Measurements from ENCODE around the gene AFF4.
"Not testable (repeated sequence)": the region's sequence is repeated elsewhere in the genome, so short reads cannot be mapped to it uniquely, and the experiment has no call there.

AFF4 gene

GRCh38 chr5:132956166-132956799 lies 7.2 kb downstream of the AFF4 start:
- DNase-seq: not testable (repeated sequence)

- no peak for DNase-seq
These were observed 9.7 kb downstream of the AFF4 start for GRCh38 chr5:132953710-132954109.

GRCh38 chr5:132952829-132953228 lies 10.6 kb downstream of the AFF4 start:
- no peak for DNase-seq

- no peak for DNase-seq
These were observed 11.5 kb downstream of the AFF4 start for GRCh38 chr5:132951897-132952296.

- DNase-seq: no peak
These were observed 14.3 kb downstream of the AFF4 start for GRCh38 chr5:132949136-132949535.

- no peak for DNase-seq
These were observed 15.8 kb downstream of the AFF4 start for GRCh38 chr5:132947671-132948070.

- DNase-seq: not testable (repeated sequence)
These were observed 18.1 kb downstream of the AFF4 start for GRCh38 chr5:132945315-132945714.

GRCh38 chr5:132943362-132944022 lies 19.9 kb downstream of the AFF4 start:
- DNase-seq: no peak

- no peak for DNase-seq
These were observed 22.1 kb downstream of the AFF4 start for GRCh38 chr5:132941331-132941730.

- DNase-seq: no peak
These were observed 35.4 kb downstream of the AFF4 start for GRCh38 chr5:132928062-132928407.

GRCh38 chr5:132927355-132928061 lies 35.9 kb downstream of the AFF4 start:
- DNase-seq: no peak

- DNase-seq: no peak
These were observed 37.0 kb downstream of the AFF4 start for GRCh38 chr5:132926437-132926836.

GRCh38 chr5:132916086-132916485 lies 47.3 kb downstream of the AFF4 start:
- DNase-seq: no peak

- DNase-seq: no peak
These were observed 47.8 kb downstream of the AFF4 start for GRCh38 chr5:132915681-132916080.

GRCh38 chr5:132909702-132910101 lies 53.7 kb downstream of the AFF4 start:
- DNase-seq: no peak

- DNase-seq: no peak
These were observed 56.3 kb downstream of the AFF4 start for GRCh38 chr5:132907161-132907560.

- DNase-seq: no peak
These were observed 57.5 kb downstream of the AFF4 start for GRCh38 chr5:132905938-132906337.

GRCh38 chr5:132901730-132902129 lies 61.7 kb downstream of the AFF4 start:
- no peak for DNase-seq

GRCh38 chr5:132901036-132901435 lies 62.4 kb downstream of the AFF4 start:
- DNase-seq: no peak

- no peak for DNase-seq
These were observed 65.3 kb downstream of the AFF4 start for GRCh38 chr5:132898094-132898493.

GRCh38 chr5:132896685-132897084 lies 66.7 kb downstream of the AFF4 start:
- DNase-seq: no peak

GRCh38 chr5:132895719-132896305 lies 67.6 kb downstream of the AFF4 start:
- DNase-seq: no peak

- no peak for DNase-seq
These were observed 72.6 kb downstream of the AFF4 start for GRCh38 chr5:132890817-132891216.

- no peak for DNase-seq
These were observed 73.9 kb downstream of the AFF4 start for GRCh38 chr5:132889501-132889900.
